AG10803 (cell line): Measurements from ENCODE around the gene COL11A2.

Source experiments
- DNase-seq: peaks from one replicate; pipeline ENCODE4 v3.0.0; 2010; ENCODE audit warnings: low read depth
- H3K4me3 ChIP-seq: 2 replicates; pipeline ENCODE4 v1.5.1; 2011; ENCODE audit warnings: mild to moderate bottlenecking, low read length, control low read depth
- CTCF ChIP-seq: conservative IDR thresholded peaks from 2 replicates; pipeline ENCODE4 v1.5.1; 2011; ENCODE audit warnings: mild to moderate bottlenecking, low read length, control low read depth, inconsistent platforms

The COL11A2 gene

GRCh38 chr6:33185190-33185589 is 7.1 kb downstream of the COL11A2 start:
- no peak overlapping the region for H3K4me3 ChIP-seq
- DNase-seq = no peak
- no peak for TF ChIP-seq CTCF

- H3K4me3 ChIP-seq = no peak overlapping the region
- no peak for DNase-seq
- no peak for TF ChIP-seq CTCF
Observed at GRCh38 chr6:33183071-33183683, 9.1 kb downstream of the COL11A2 start.

- H3K4me3 ChIP-seq = no peak overlapping the region
- no peak for TF ChIP-seq CTCF
- no peak for DNase-seq
Observed at GRCh38 chr6:33181141-33181540, 11.1 kb downstream of the COL11A2 start.

GRCh38 chr6:33178755-33179475 is 13.4 kb downstream of the COL11A2 start:
- no peak overlapping the region for H3K4me3 ChIP-seq
- DNase-seq = no peak

GRCh38 chr6:33177552-33178446 is 14.5 kb downstream of the COL11A2 start:
- no peak overlapping the region for H3K4me3 ChIP-seq
- no peak for TF ChIP-seq CTCF
- no peak for DNase-seq

More at GRCh38 chr6:33178755-33179475, 13.4 kb downstream of the COL11A2 start:
- TF ChIP-seq CTCF = no peak

- no peak overlapping the region for H3K4me3 ChIP-seq
- DNase-seq = no peak
- no peak for TF ChIP-seq CTCF
Observed at GRCh38 chr6:33176906-33177305, 15.4 kb downstream of the COL11A2 start.
